Mucosa of stomach (tissue), 1 donor: Measurements from ENCODE around the gene GRP.

Experiments used
- H3K27me3 ChIP-seq: one replicate; pipeline ENCODE4 v1.7.0; 2013; ENCODE audit warnings: mild to moderate bottlenecking, low read length; ENCODE audit not compliant: control insufficient read depth, insufficient read depth
- H3K36me3 ChIP-seq: one replicate; pipeline ENCODE4 v1.7.0; 2013; ENCODE audit warnings: low read length; ENCODE audit not compliant: control insufficient read depth, insufficient read depth
- H3K4me1 ChIP-seq: one replicate; pipeline ENCODE4 v1.7.0; 2013; ENCODE audit warnings: mild to moderate bottlenecking, low read length; ENCODE audit not compliant: control insufficient read depth, insufficient read depth
- H3K4me3 ChIP-seq: one replicate; pipeline ENCODE4 v1.7.0; 2013; ENCODE audit warnings: low read length
- H3K9ac ChIP-seq: one replicate; pipeline ENCODE4 v1.7.0; 2013; ENCODE audit warnings: mild to moderate bottlenecking, low read length, moderate library complexity
- H3K9me3 ChIP-seq: one replicate; pipeline ENCODE4 v1.7.0; 2013; ENCODE audit warnings: mild to moderate bottlenecking, low read length, moderate library complexity; ENCODE audit not compliant: control insufficient read depth
- donor health status: Pancreatic carcinoma.

GRP gene

GRCh38 chr18:59264121-59264571 is 44.2 kb downstream of the GRP start:
- H3K9ac ChIP-seq, result no peak overlapping the region
- H3K36me3 ChIP-seq, result no peaks in the 10 kb centered on the region
- peaks cover 57% of the 10 kb centered on the region for H3K27me3 ChIP-seq
- H3K9me3 ChIP-seq, result no peaks in the 10 kb centered on the region
- peaks cover 22% of the 10 kb centered on the region for H3K4me1 ChIP-seq
- no peak overlapping the region for H3K4me3 ChIP-seq

- H3K9ac ChIP-seq, result no peak overlapping the region
- H3K4me3 ChIP-seq, result no peak overlapping the region
- peaks cover 62% of the 10 kb centered on the region for H3K27me3 ChIP-seq
- no peaks in the 10 kb centered on the region for H3K9me3 ChIP-seq
- H3K36me3 ChIP-seq, result no peaks in the 10 kb centered on the region
- H3K4me1 ChIP-seq, result peaks cover 22% of the 10 kb centered on the region
Measured at GRCh38 chr18:59264651-59265245, 44.8 kb downstream of the GRP start.

GRCh38 chr18:59265246-59265973 is 45.5 kb downstream of the GRP start:
- H3K4me1 ChIP-seq, result peaks cover 22% of the 10 kb centered on the region
- H3K27me3 ChIP-seq, result peaks cover 69% of the 10 kb centered on the region
- no peaks in the 10 kb centered on the region for H3K36me3 ChIP-seq
- H3K9me3 ChIP-seq, result no peaks in the 10 kb centered on the region
- H3K4me3 ChIP-seq, result no peak overlapping the region
- no peak overlapping the region for H3K9ac ChIP-seq

- Histone ChIP-seq H3K4me3 (no peak overlapping the region), H3K36me3 (no peaks in the 10 kb centered on the region), H3K9ac (no peak overlapping the region), H3K27me3 (peaks cover 74% of the 10 kb centered on the region), H3K9me3 (no peaks in the 10 kb centered on the region), H3K4me1 (peaks cover 22% of the 10 kb centered on the region)
Measured at GRCh38 chr18:59265974-59266369, 46.0 kb downstream of the GRP start.

GRCh38 chr18:59266459-59266858 is 46.5 kb downstream of the GRP start:
- H3K27me3 ChIP-seq, result peaks cover 79% of the 10 kb centered on the region
- peaks cover 22% of the 10 kb centered on the region for H3K4me1 ChIP-seq
- H3K9ac ChIP-seq, result no peak overlapping the region
- no peak overlapping the region for H3K4me3 ChIP-seq
- no peaks in the 10 kb centered on the region for H3K9me3 ChIP-seq
- no peaks in the 10 kb centered on the region for H3K36me3 ChIP-seq

GRCh38 chr18:59266886-59267502 is 47.0 kb downstream of the GRP start:
- no peak overlapping the region for H3K4me3 ChIP-seq
- peaks cover 85% of the 10 kb centered on the region for H3K27me3 ChIP-seq
- H3K36me3 ChIP-seq, result no peaks in the 10 kb centered on the region
- peaks cover 22% of the 10 kb centered on the region for H3K4me1 ChIP-seq
- H3K9ac ChIP-seq, result no peak overlapping the region
- no peaks in the 10 kb centered on the region for H3K9me3 ChIP-seq

- H3K9ac ChIP-seq, result no peak overlapping the region
- no peaks in the 10 kb centered on the region for H3K36me3 ChIP-seq
- peaks cover 28% of the 10 kb centered on the region for H3K4me1 ChIP-seq
- H3K4me3 ChIP-seq, result no peak overlapping the region
- no peaks in the 10 kb centered on the region for H3K9me3 ChIP-seq
- H3K27me3 ChIP-seq, result peaks cover 91% of the 10 kb centered on the region
Measured at GRCh38 chr18:59267503-59268126, 47.7 kb downstream of the GRP start.

- Histone ChIP-seq H3K4me1 (peaks cover 31% of the 10 kb centered on the region), H3K36me3 (no peaks in the 10 kb centered on the region), H3K9ac (no peak overlapping the region), H3K27me3 (peaks cover 97% of the 10 kb centered on the region), H3K4me3 (no peak overlapping the region), H3K9me3 (no peaks in the 10 kb centered on the region)
Measured at GRCh38 chr18:59268127-59268720, 48.3 kb downstream of the GRP start.

- H3K27me3 ChIP-seq, result peaks cover 98% of the 10 kb centered on the region
- H3K4me1 ChIP-seq, result peaks cover 32% of the 10 kb centered on the region
- no peak overlapping the region for H3K9ac ChIP-seq
- no peaks in the 10 kb centered on the region for H3K36me3 ChIP-seq
- H3K4me3 ChIP-seq, result no peak overlapping the region
- H3K9me3 ChIP-seq, result no peaks in the 10 kb centered on the region
Measured at GRCh38 chr18:59268721-59269562, 49.0 kb downstream of the GRP start.

GRCh38 chr18:59269563-59270119 is 49.7 kb downstream of the GRP start:
- no peak overlapping the region for H3K4me3 ChIP-seq
- no peak overlapping the region for H3K9ac ChIP-seq
- no peaks in the 10 kb centered on the region for H3K9me3 ChIP-seq
- H3K27me3 ChIP-seq, result peaks cover 98% of the 10 kb centered on the region
- peaks cover 34% of the 10 kb centered on the region for H3K4me1 ChIP-seq
- no peaks in the 10 kb centered on the region for H3K36me3 ChIP-seq

GRCh38 chr18:59270689-59271257 is 50.8 kb downstream of the GRP start:
- Histone ChIP-seq H3K4me1 (peaks cover 34% of the 10 kb centered on the region), H3K9me3 (no peaks in the 10 kb centered on the region), H3K27me3 (peaks cover 97% of the 10 kb centered on the region), H3K4me3 (no peak overlapping the region), H3K9ac (no peak overlapping the region), H3K36me3 (no peaks in the 10 kb centered on the region)
